ENCODE data around the gene GPR15LG. TPM values are rescaled to one million over a fixed set of nuclear protein-coding genes. Genes with fewer than 3 reads are reported as not detected.

The GPR15LG gene
- total RNA-seq, 1 experiment from 2014 or later = not detected

- BruUV-seq (replicated peaks) = no TSS peak
- H3K4me3 ChIP-seq (ENCODE audit: low read length) = no peak overlapping the region
- ATAC-seq (no peak), DNase-seq (peak; percentile 14)
- H3K9me3 ChIP-seq (ENCODE audit: low read length) = no peaks in the 10 kb centered on the region
- intact Hi-C loops (cut with micrococcal nuclease) = no loop called here
- H3K27me3 ChIP-seq (ENCODE audit: low read length) = peaks cover 12% of the 10 kb centered on the region
- H3K9ac ChIP-seq (ENCODE audit: low read length) = no peak overlapping the region
- no peaks in the 10 kb centered on the region for H3K79me2 ChIP-seq (ENCODE audit: low read length)
- H3K4me2 ChIP-seq (ENCODE audit: low read length) = no peak overlapping the region
- H3K9me2 ChIP-seq (replicated peaks; ENCODE audit: low read length) = no peaks in the 10 kb centered on the region
- no peaks in the 10 kb centered on the region for H3K4me1 ChIP-seq (ENCODE audit: insufficient read depth, low read length)
- ChIA-PET CTCF (no interaction called here), POLR2A (ENCODE audit: unreplicated experiment) (no interaction called here)
- no peaks in the 10 kb centered on the region for H3F3A ChIP-seq (ENCODE audit: low read length, unreplicated experiment)
- H2AFZ ChIP-seq (ENCODE audit: low read length) = no peak overlapping the region
- H4K20me1 ChIP-seq (ENCODE audit: low read length) = no peaks in the 10 kb centered on the region
- TF ChIP-seq EZH2 (IDR thresholded peaks at IDR 0.05; ENCODE audit: low read length, unreplicated experiment) = no peak
- peak; percentile 46 for TF ChIP-seq CTCF (conservative IDR thresholded peaks at IDR 0.05; ENCODE audit: low read depth, low read length)
- H3K27ac ChIP-seq (ENCODE audit: low read length) = no peak overlapping the region
- H3K36me3 ChIP-seq (ENCODE audit: low read depth, low read length) = no peaks in the 10 kb centered on the region
These were observed 41.1 kb downstream of the GPR15LG start for GRCh38 chr10:84214612-84215235.

- Histone ChIP-seq H3K36me3 (ENCODE audit: low read depth, low read length) (no peaks in the 10 kb centered on the region), H3K9me2 (replicated peaks; ENCODE audit: low read length) (no peaks in the 10 kb centered on the region), H3K79me2 (ENCODE audit: low read length) (no peaks in the 10 kb centered on the region), H3K4me1 (ENCODE audit: insufficient read depth, low read length) (no peaks in the 10 kb centered on the region), H3K27ac (ENCODE audit: low read length) (no peak overlapping the region), H4K20me1 (ENCODE audit: low read length) (no peaks in the 10 kb centered on the region), H3F3A (ENCODE audit: low read length, unreplicated experiment) (no peaks in the 10 kb centered on the region), H3K9me3 (ENCODE audit: low read length) (no peaks in the 10 kb centered on the region), H3K4me2 (ENCODE audit: low read length) (no peak overlapping the region), H3K9ac (ENCODE audit: low read length) (no peak overlapping the region), H3K4me3 (ENCODE audit: low read length) (no peak overlapping the region), H3K27me3 (ENCODE audit: low read length) (no peaks in the 10 kb centered on the region), H2AFZ (ENCODE audit: low read length) (no peak overlapping the region)
- intact Hi-C loops (cut with micrococcal nuclease) = no loop called here
- TF ChIP-seq CTCF (conservative IDR thresholded peaks at IDR 0.05; ENCODE audit: low read depth, low read length) = no peak
- DNase-seq (no peak), ATAC-seq (no peak)
- no TSS peak for BruUV-seq (replicated peaks)
- ChIA-PET POLR2A (ENCODE audit: unreplicated experiment) (no interaction called here), CTCF (no interaction called here)
These were observed 43.2 kb downstream of the GPR15LG start for GRCh38 chr10:84216834-84217233.

GRCh38 chr10:84217746-84218145 lies 44.1 kb downstream of the GPR15LG start:
- Histone ChIP-seq H3K4me2 (ENCODE audit: low read length) (no peak overlapping the region), H3K36me3 (ENCODE audit: low read depth, low read length) (no peaks in the 10 kb centered on the region), H3K9me2 (replicated peaks; ENCODE audit: low read length) (no peaks in the 10 kb centered on the region), H3K4me3 (ENCODE audit: low read length) (no peak overlapping the region), H3K9ac (ENCODE audit: low read length) (no peak overlapping the region), H3K27me3 (ENCODE audit: low read length) (peaks cover 7% of the 10 kb centered on the region), H4K20me1 (ENCODE audit: low read length) (no peaks in the 10 kb centered on the region), H3K27ac (ENCODE audit: low read length) (no peak overlapping the region), H3F3A (ENCODE audit: low read length, unreplicated experiment) (no peaks in the 10 kb centered on the region), H3K9me3 (ENCODE audit: low read length) (no peaks in the 10 kb centered on the region), H3K4me1 (ENCODE audit: insufficient read depth, low read length) (no peaks in the 10 kb centered on the region), H3K79me2 (ENCODE audit: low read length) (no peaks in the 10 kb centered on the region), H2AFZ (ENCODE audit: low read length) (no peak overlapping the region)
- no peak for DNase-seq
- TF ChIP-seq EZH2 (IDR thresholded peaks at IDR 0.05; ENCODE audit: low read length, unreplicated experiment) (no peak), EZH2phosphoT487 (IDR thresholded peaks at IDR 0.05; ENCODE audit: borderline replicate concordance, low read length) (no peak), CTCF (conservative IDR thresholded peaks at IDR 0.05; ENCODE audit: low read depth, low read length) (no peak)
- intact Hi-C loops (cut with micrococcal nuclease) = no loop called here
- no peak for ATAC-seq
- POLR2A ChIA-PET (ENCODE audit: unreplicated experiment) = no interaction called here
- CTCF ChIA-PET = no interaction called here
- no TSS peak for BruUV-seq (replicated peaks)
